Brain pericyte (primary cell): ENCODE data around the gene CPLX4.
A peak's percentile ranks its signal among the peaks of the same experiment; 100 is the strongest.
"Not testable (repeated sequence)": the region's sequence is repeated elsewhere in the genome, so short reads cannot be mapped to it uniquely, and the experiment has no call there.

Source experiments
- DNase-seq: peaks from one replicate; pipeline ENCODE4 v3.0.0-alpha.2; 2012; ENCODE audit warnings: low read depth, low spot score

The CPLX4 gene

GRCh38 chr18:59271606-59272220 lies 46.7 kb downstream of the CPLX4 start:
- no peak for DNase-seq

GRCh38 chr18:59270689-59271257 lies 47.7 kb downstream of the CPLX4 start:
- no peak for DNase-seq

GRCh38 chr18:59269563-59270119 lies 48.8 kb downstream of the CPLX4 start:
- no peak for DNase-seq

- no peak for DNase-seq
Observed at GRCh38 chr18:59268721-59269562, 49.5 kb downstream of the CPLX4 start.

- DNase-seq, result no peak
Observed at GRCh38 chr18:59268127-59268720, 50.2 kb downstream of the CPLX4 start.

GRCh38 chr18:59267503-59268126 lies 50.8 kb downstream of the CPLX4 start:
- DNase-seq, result no peak

- no peak for DNase-seq
Observed at GRCh38 chr18:59266886-59267502, 51.5 kb downstream of the CPLX4 start.

- no peak for DNase-seq
Observed at GRCh38 chr18:59266459-59266858, 52.0 kb downstream of the CPLX4 start.

DNA sequence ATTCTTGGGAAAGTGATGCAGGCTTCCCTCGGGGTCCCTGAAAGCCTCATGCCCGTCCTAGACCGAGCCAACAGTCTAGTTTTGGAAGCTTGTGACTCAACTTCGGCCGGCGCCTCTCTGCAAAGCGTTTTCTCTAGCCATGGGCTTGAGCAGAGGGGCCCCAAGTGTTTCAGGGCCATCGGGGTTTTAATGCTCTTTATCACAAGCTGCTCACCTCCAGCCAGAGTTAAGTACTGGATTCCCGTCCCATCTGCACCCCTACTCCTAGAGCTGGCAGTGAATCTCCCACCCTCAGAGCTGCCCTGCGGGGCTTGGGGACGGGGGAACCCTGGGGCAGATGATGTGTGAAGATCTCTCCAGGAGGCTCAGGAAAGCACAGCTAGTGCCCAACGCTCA lies 52.5 kb downstream of the CPLX4 start:
- DNase-seq, result no peak

GRCh38 chr18:59265246-59265973 lies 53.0 kb downstream of the CPLX4 start:
- no peak for DNase-seq

GRCh38 chr18:59264651-59265245 lies 53.7 kb downstream of the CPLX4 start:
- DNase-seq, result no peak

- no peak for DNase-seq
Observed at GRCh38 chr18:59264121-59264571, 54.3 kb downstream of the CPLX4 start.

- DNase-seq, result no peak
Observed at GRCh38 chr18:59263661-59264060, 54.8 kb downstream of the CPLX4 start.

- not testable (repeated sequence) for DNase-seq
Observed at GRCh38 chr18:59262243-59262642, 56.2 kb downstream of the CPLX4 start.

DNA sequence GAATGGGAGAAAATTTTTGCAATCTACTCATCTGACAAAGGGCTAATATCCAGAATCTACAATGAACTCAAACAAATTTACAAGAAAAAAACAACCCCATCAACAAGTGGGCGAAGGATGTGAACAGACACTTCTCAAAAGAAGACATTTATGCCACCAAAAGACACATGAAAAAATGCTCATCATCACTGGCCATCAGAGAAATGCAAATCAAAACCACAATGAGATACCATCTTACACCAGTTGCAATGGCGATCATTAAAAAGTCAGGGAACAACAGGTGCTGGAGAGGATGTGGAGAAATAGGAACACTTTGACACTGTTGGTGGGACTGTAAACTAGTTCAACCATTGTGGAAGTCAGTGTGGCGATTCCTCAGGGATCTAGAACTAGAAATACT lies 56.6 kb downstream of the CPLX4 start:
- DNase-seq, result not testable (repeated sequence)

GRCh38 chr18:59255491-59255890 lies 63.0 kb downstream of the CPLX4 start:
- not testable (repeated sequence) for DNase-seq

GRCh38 chr18:59249199-59249774 lies 69.2 kb downstream of the CPLX4 start:
- DNase-seq, result peak; percentile 37

- DNase-seq, result no peak
Observed at GRCh38 chr18:59246796-59247195, 71.7 kb downstream of the CPLX4 start.
